HG02943 (cell line): ENCODE data around the gene PRAMEF26.
"Not testable (repeated sequence)": the region's sequence is repeated elsewhere in the genome, so short reads cannot be mapped to it uniquely, and the experiment has no call there.

Experiments used
- ATAC-seq: cut with Tn5 transposase; IDR thresholded peaks from one replicate; pipeline ENCODE4 v1.9.1; 2021; ENCODE audit warnings: mild to moderate bottlenecking, low read depth, moderate library complexity; ENCODE audit not compliant: unreplicated experiment

Gene PRAMEF26

DNA sequence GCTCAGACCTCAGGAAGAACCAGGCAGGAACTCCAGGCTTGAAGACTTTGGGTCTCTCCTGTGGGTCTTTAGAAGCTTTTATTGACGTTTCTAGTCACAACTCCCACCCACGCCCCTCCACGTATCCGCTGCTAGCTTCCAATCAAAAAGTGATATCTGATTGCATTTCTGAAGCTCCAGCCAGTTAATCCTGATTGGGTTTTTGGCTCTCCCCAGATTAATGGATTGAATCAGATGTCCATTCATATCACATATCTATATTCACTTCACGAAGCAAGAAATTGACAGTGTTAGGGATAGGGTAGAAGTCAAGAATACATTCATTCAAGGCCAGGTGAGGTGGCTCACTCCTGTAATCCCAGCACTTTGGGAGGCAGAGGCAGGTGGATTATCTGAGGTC lies at the start of gene PRAMEF26:
Gene PRAMEF26 (minus strand): TSS at position 101 of the 400 bp plus-strand sequence. CDS start 2,914 bp downstream, outside the sequence.
- not testable (repeated sequence) for ATAC-seq

DNA sequence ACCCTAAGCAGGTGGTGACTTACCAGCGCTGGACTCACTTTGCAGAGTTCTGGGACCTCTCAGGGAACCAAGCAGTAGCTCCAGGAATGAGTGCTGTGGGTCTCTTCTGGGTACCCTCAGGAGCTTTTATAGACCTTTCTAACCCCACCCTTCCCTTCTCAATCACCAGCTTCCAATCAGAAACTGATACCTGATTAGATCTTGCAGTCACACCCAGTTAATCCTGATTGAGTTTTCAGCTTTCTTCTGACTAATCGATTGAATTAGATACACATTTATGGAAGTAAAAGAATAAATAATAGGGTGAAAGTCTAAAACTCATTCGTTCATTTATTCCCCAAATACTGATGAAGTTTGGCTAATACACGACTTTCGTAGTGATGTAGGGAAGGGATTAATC lies 45.5 kb upstream of the PRAMEF26 start, which contains the start of gene PRAMEF13:
Gene PRAMEF13 (minus strand): TSS at position 101 of the 400 bp plus-strand sequence. CDS start 1,820 bp downstream, outside the sequence.
- ATAC-seq = not testable (repeated sequence)

DNA sequence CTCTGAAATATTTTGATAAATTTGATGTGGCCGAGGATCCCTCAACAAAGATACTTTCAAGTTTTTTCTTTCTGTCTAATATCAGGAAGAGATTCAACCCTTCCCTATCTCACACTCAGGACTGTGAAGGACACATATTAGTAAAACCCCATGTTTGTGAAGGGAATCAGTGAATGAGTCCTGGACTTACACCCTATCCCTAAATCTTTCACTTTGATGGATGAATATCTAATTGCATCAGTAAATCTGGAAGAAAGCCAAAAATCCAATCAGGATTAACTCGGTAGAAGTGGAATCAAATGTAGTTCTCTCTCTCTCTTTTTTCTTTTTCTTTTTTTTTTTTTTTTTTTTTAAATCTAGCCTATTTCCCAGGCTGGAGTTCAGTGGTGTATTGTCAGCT lies 15.7 kb upstream of the PRAMEF26 start, which contains the start of gene PRAMEF9:
Gene PRAMEF9 (plus strand): TSS at position 301 of the 400 bp plus-strand sequence. CDS start 3,433 bp downstream, outside the sequence.
- ATAC-seq = not testable (repeated sequence)

DNA sequence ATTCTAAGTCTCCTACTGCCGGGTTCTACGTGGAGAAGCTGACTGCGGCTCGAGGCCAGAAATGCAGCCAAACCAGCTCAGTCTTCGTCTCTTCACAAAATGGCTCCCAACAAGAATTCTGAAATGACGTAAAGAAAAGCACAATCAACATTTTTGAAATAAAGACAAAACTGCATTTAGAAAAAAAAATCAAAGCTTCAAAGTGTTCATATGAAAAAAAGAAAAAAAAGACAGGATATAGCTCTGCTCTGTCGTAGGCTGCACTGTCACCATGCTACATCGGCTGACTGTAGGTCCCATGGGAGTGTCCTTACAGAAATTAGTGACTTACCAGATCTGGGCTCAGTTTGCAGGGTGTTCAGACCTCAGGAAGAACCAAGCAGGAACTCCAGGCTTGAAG lies 9.7 kb upstream of the PRAMEF26 start, which contains the start of gene HNRNPCL4:
Gene HNRNPCL4 (minus strand): TSS at position 101 of the 400 bp plus-strand sequence. CDS start 164 bp downstream, outside the sequence.
- ATAC-seq = not testable (repeated sequence)

DNA sequence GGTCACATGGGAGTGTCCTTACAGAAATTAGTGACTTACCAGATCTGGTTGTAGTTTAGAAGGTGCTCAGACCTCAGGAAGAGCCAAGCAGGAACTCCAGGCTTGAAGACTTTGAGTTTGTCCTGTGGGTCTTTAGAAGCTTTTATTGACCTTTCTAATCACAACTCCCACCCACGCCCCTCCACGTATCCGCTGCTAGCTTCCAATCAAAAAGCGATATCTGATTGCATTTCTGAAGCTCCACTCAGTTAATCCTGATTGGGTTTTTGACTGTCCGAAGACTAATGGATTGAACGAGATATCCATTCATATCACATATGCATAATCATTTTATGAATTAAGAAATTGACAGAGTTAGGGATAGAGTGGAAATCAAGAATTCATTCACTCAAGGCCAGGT lies 39.1 kb downstream of the PRAMEF26 start, which contains the start of gene HNRNPCL2:
Gene HNRNPCL2 (minus strand): TSS at position 101 of the 400 bp plus-strand sequence. CDS start 454 bp downstream, outside the sequence.
- not testable (repeated sequence) for ATAC-seq
